Fibroblast of lung (primary cell): ENCODE results near the gene HPF1.

ENCODE experiments used
- CTCF ChIP-seq, 2 donors: IDR thresholded peaks in 1 of 2; conservative IDR thresholded peaks in 1 of 2; 1 replicate in 1 of 2; 2 replicates in 1 of 2; pipeline ENCODE4 v1.5.1; 2011 to 2012; ENCODE audit warnings: low read length in 2 of 2, control low read depth in 1 of 2, inconsistent platforms in 1 of 2, low read depth in 1 of 2, mild to moderate bottlenecking in 1 of 2
- EZH2 ChIP-seq: IDR thresholded peaks from 2 replicates; pipeline ENCODE4 v1.5.1; 2012; ENCODE audit warnings: low read length, control low read depth, mild to moderate bottlenecking; ENCODE audit errors: missing control alignments

GRCh38 chr4:169690787-169691186 is 67.0 kb downstream of the HPF1 start:
- TF ChIP-seq CTCF (conservative IDR thresholded peaks at IDR 0.05 in 1 of 2, IDR thresholded peaks at IDR 0.05 in 1 of 2; ENCODE audit: low read depth in 1 of 2, low read length in 2 of 2): no peak
- no peak for TF ChIP-seq EZH2
